HepG2 (cell line): ENCODE results near the gene CCNYL1. TPM values are rescaled to one million over a fixed set of nuclear protein-coding genes. Genes with fewer than 3 reads are reported as not detected.

Experiments
- ATAC-seq: fragments of 200-7000 bp; cut with Tn5 transposase; 3 replicates; pipeline ENCODE4 v1.9.1; 2020; ENCODE audit warnings: mild to moderate bottlenecking, moderate library complexity
- BruUV-seq: library from RNA; stranded (reverse); fragments of 400-500 nt; replicated peaks from 2 replicates; lab custom pipeline; 2021; lab: Mats Ljungman, UMichigan
- CTCF ChIA-PET: fragments of 300-600 bp; formaldehyde crosslinking; extraction: SDS; loops from one replicate; lab custom pipeline; 2021; ENCODE audit warnings: low total read pairs, inconsistent platforms, low intra/inter-chr PET ratio; lab: Yijun Ruan, JAX
- POLR2A ChIA-PET: fragments of 350-600 bp; sonication (Branson Sonifier 250); formaldehyde crosslinking; loops from one replicate; lab custom pipeline; 2020; ENCODE audit warnings: antibody characterized with exemption, inconsistent platforms; lab: Yijun Ruan, JAX
- DNase-seq: peaks from one replicate; pipeline ENCODE4 v3.0.0-alpha.2; 2015; ENCODE audit warnings: low spot score
- FAIRE-seq: peaks from 3 replicates; lab custom pipeline; 2011; peaks lifted over from hg19 to GRCh38; lab: Jason Lieb, UNC
- H2AFZ ChIP-seq: one replicate; pipeline ENCODE4 v1.6.1; 2011; ENCODE audit warnings: low read length, inconsistent platforms
- H3K27ac ChIP-seq: fragments of 300-600 bp; 3 replicates; pipeline ENCODE4 v1.8.0; 2011; ENCODE audit warnings: mixed run types, mild to moderate bottlenecking, mixed read lengths, low read length, inconsistent platforms; ENCODE audit not compliant: insufficient read depth; ENCODE audit errors: extremely low read length
- H3K27me3 ChIP-seq, 2 experiments: fragments of 200-600 bp in 1 of 2; 2 replicates in 1 of 2; 3 replicates in 1 of 2; pipeline versions ENCODE4 v1.6.0 to v1.8.0; 2011; ENCODE audit warnings: low read length in 2 of 2, mild to moderate bottlenecking in 2 of 2, moderate library complexity in 2 of 2, inconsistent platforms in 1 of 2; ENCODE audit not compliant: insufficient read depth in 2 of 2, control insufficient read depth in 1 of 2
- H3K36me3 ChIP-seq, 2 experiments: fragments of 200-600 bp in 1 of 2; replicated peaks in 1 of 2; 2 replicates in 1 of 2; 3 replicates in 1 of 2; pipeline versions ENCODE4 v1.5.1 to v1.8.0; 2011; ENCODE audit warnings: low read length in 2 of 2, inconsistent platforms in 1 of 2; ENCODE audit not compliant: insufficient read depth in 2 of 2, control insufficient read depth in 1 of 2
- H3K4me1 ChIP-seq: 2 replicates; pipeline ENCODE4 v1.5.1; 2012; ENCODE audit warnings: low read length, inconsistent platforms; ENCODE audit not compliant: insufficient read depth
- H3K4me2 ChIP-seq: 2 replicates; pipeline ENCODE4 v1.6.0; 2011; ENCODE audit warnings: low read depth, low read length, inconsistent platforms
- H3K4me3 ChIP-seq, 3 experiments: fragments of 200-600 bp in 1 of 3; sonication (generic), shearing (Covaris generic) in 1 of 3; replicated peaks in 1 of 3; 2 replicates each; pipeline ENCODE4 v1.5.1; 2011 to 2016; ENCODE audit warnings: low read length in 3 of 3, inconsistent platforms in 2 of 3, low read depth in 2 of 3, mild to moderate bottlenecking in 2 of 3, control low read depth in 1 of 3, mixed read lengths in 1 of 3; ENCODE audit not compliant: insufficient read depth in 1 of 3
- H3K79me2 ChIP-seq: one replicate; pipeline ENCODE4 v1.6.1; 2011; ENCODE audit warnings: low read length, inconsistent platforms; ENCODE audit not compliant: insufficient read depth
- H3K9ac ChIP-seq: 2 replicates; pipeline ENCODE4 v1.6.0; 2011; ENCODE audit warnings: mild to moderate bottlenecking, low read depth, low read length, inconsistent platforms; ENCODE audit not compliant: insufficient read depth
- H3K9me3 ChIP-seq: 2 replicates; pipeline ENCODE4 v1.5.1; 2012; ENCODE audit warnings: mild to moderate bottlenecking, low read length
- H4K20me1 ChIP-seq: 2 replicates; pipeline ENCODE4 v1.6.0; 2011; ENCODE audit warnings: inconsistent platforms, mild to moderate bottlenecking, low read length, moderate library complexity; ENCODE audit not compliant: insufficient read depth
- AHDC1 ChIP-seq: sonication (generic); formaldehyde crosslinking; IDR thresholded peaks from 2 replicates; pipeline ENCODE4 v1.5.1; 2020; ENCODE audit warnings: mild to moderate bottlenecking, missing genetic modification reagents, borderline replicate concordance
- CENPT ChIP-seq: sonication (generic); formaldehyde crosslinking; IDR thresholded peaks from 2 replicates; pipeline ENCODE4 v1.8.0; 2022; ENCODE audit warnings: low read depth, mild to moderate bottlenecking, moderate library complexity, missing genetic modification reagents
- CHD2 ChIP-seq: IDR thresholded peaks from 2 replicates; pipeline ENCODE4 v1.6.1; 2011; ENCODE audit warnings: low read depth, low read length, improper control_type of control experiment
- ZNF224 ChIP-seq: sonication (generic); formaldehyde crosslinking; IDR thresholded peaks from 2 replicates; pipeline ENCODE4 v1.5.0; 2020; ENCODE audit warnings: mild to moderate bottlenecking, missing genetic modification reagents
- ZNF770 ChIP-seq: sonication (generic); formaldehyde crosslinking; IDR thresholded peaks from 2 replicates; pipeline ENCODE4 v1.5.0; 2020; ENCODE audit warnings: mild to moderate bottlenecking, missing genetic modification reagents
- WGBS: methylation state at CpG from one replicate; pipeline ENCODE4 v1.1.6; 2017; ENCODE audit warnings: low lambda C conversion rate; 5-methylcytosine and 5-hydroxymethylcytosine counted together
- in situ Hi-C: cut with HindIII; loops from 2 replicates; pipeline ENCODE4 v1.10.0; 2017; ENCODE audit warnings: low pct_unique_long_range_greater_than_20kb; ENCODE audit not compliant: extremely low pct_ligation_motif_present
- intact Hi-C: fragments of 100-400 bp; cut with micrococcal nuclease; formaldehyde crosslinking; loops from one replicate; pipeline ENCODE4 v1.10.0; 2022; ENCODE audit not compliant: unreplicated experiment
- polyA plus RNA-seq, 8 experiments: library from polyadenylated mRNA; depleted of rRNA in 3 of 8; stranded (reverse) in 7 of 8; unstranded in 1 of 8; fragments of >200 nt; fragmentation: Illumina TruSeq in 4 of 8; extraction: Trizol in 4 of 8; gene quantifications; 2 replicates each; pipeline versions ENCODE4 v1.2.1 to v1.2.3, GENCODE V29; 2011 to 2016; ENCODE audit warnings: low read depth in 4 of 8, missing spikeins in 1 of 8, mixed read lengths in 1 of 8; ENCODE audit not compliant: insufficient read depth in 1 of 8
- total RNA-seq, 5 experiments: library from RNA; depleted of rRNA; stranded (reverse); fragments of >200 nt; fragmentation: Illumina TruSeq; extraction: Trizol; gene quantifications; 2 replicates each; pipeline ENCODE4 v1.2.3, GENCODE V29; 2016; ENCODE audit warnings: low read depth in 1 of 5
- TF ChIP-seq, protein P1 (sequence below): sonication (generic); formaldehyde crosslinking; IDR thresholded peaks from 2 replicates; pipeline ENCODE4 v1.8.1; 2022; ENCODE audit warnings: low read depth, mild to moderate bottlenecking, missing genetic modification reagents
- TF ChIP-seq, protein P2 (sequence below): sonication (generic); formaldehyde crosslinking; IDR thresholded peaks from 2 replicates; pipeline ENCODE4 v1.5.1; 2020; ENCODE audit warnings: missing genetic modification reagents, mild to moderate bottlenecking, borderline replicate concordance

The CCNYL1 gene
- total and polyA plus RNA-seq, 2 of the 13 experiments (the other 11 are each of a cell fraction or from before 2014, with no cell fraction given), result 12.5 to 16.2 TPM

- H3K36me3 ChIP-seq, result no peaks in the 10 kb centered on the region
- H3K4me3 ChIP-seq, result peak overlapping the region; percentile 5 to 47 (median 8); a peak in 5 of 6 replicates
- no peaks in the 10 kb centered on the region for H3K27me3 ChIP-seq
- H2AFZ ChIP-seq, result peak overlapping the region; percentile 55
- ATAC-seq, result peak; percentile 76
- no peaks in the 10 kb centered on the region for H3K9me3 ChIP-seq
- CTCF ChIA-PET, result no interaction called here
- BruUV-seq, result TSS peak; percentile 63
- peak overlapping the region; percentile 87 for H3K4me2 ChIP-seq
- POLR2A ChIA-PET, result interaction anchor here (0.7 to 8.1 kb wide), 21 partner anchors 9 to 174 kb away, joined by 3 to 138 read pairs (median 5); partner anchors contain the start of gene FZD5
- DNase-seq, result peak; percentile 87
- H3K4me1 ChIP-seq, result peaks cover 91% of the 10 kb centered on the region
- 0% methylated on average over 7 of the region's 8 CpGs for whole genome bisulfite sequencing
- H4K20me1 ChIP-seq, result no peaks in the 10 kb centered on the region
- no peaks in the 10 kb centered on the region for H3K79me2 ChIP-seq
- in situ Hi-C loops, result no loop called here
- H3K9ac ChIP-seq, result peak overlapping the region; percentile 62
- peak overlapping the region; percentile 84 for H3K27ac ChIP-seq
- peak; percentile 66 for FAIRE-seq
- intact Hi-C loops, result loop anchor here (1.0 to 2.0 kb wide), 4 partner anchors 16 to 74 kb away; no protein-coding TSS in a partner anchor
- TF ChIP-seq, protein P1, sequence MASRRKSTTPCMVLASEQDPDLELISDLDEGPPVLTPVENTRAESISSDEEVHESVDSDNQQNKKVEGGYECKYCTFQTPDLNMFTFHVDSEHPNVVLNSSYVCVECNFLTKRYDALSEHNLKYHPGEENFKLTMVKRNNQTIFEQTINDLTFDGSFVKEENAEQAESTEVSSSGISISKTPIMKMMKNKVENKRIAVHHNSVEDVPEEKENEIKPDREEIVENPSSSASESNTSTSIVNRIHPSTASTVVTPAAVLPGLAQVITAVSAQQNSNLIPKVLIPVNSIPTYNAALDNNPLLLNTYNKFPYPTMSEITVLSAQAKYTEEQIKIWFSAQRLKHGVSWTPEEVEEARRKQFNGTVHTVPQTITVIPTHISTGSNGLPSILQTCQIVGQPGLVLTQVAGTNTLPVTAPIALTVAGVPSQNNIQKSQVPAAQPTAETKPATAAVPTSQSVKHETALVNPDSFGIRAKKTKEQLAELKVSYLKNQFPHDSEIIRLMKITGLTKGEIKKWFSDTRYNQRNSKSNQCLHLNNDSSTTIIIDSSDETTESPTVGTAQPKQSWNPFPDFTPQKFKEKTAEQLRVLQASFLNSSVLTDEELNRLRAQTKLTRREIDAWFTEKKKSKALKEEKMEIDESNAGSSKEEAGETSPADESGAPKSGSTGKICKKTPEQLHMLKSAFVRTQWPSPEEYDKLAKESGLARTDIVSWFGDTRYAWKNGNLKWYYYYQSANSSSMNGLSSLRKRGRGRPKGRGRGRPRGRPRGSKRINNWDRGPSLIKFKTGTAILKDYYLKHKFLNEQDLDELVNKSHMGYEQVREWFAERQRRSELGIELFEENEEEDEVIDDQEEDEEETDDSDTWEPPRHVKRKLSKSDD (CRISPR knock-in tag), result no peak
- TF ChIP-seq, protein P2, sequence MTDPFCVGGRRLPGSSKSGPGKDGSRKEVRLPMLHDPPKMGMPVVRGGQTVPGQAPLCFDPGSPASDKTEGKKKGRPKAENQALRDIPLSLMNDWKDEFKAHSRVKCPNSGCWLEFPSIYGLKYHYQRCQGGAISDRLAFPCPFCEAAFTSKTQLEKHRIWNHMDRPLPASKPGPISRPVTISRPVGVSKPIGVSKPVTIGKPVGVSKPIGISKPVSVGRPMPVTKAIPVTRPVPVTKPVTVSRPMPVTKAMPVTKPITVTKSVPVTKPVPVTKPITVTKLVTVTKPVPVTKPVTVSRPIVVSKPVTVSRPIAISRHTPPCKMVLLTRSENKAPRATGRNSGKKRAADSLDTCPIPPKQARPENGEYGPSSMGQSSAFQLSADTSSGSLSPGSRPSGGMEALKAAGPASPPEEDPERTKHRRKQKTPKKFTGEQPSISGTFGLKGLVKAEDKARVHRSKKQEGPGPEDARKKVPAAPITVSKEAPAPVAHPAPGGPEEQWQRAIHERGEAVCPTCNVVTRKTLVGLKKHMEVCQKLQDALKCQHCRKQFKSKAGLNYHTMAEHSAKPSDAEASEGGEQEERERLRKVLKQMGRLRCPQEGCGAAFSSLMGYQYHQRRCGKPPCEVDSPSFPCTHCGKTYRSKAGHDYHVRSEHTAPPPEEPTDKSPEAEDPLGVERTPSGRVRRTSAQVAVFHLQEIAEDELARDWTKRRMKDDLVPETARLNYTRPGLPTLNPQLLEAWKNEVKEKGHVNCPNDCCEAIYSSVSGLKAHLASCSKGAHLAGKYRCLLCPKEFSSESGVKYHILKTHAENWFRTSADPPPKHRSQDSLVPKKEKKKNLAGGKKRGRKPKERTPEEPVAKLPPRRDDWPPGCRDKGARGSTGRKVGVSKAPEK, result peak; percentile 20; the same call in 1 of the 2 replicates
- TF ChIP-seq ZNF770 (CRISPR knock-in tag) (peak; percentile 46; the same call in 1 of the 2 replicates), ZNF224 (CRISPR knock-in tag) (0 out of 2 replicates have a peak, but pooled peaks have one; percentile 12), CENPT (CRISPR knock-in tag) (no peak), AHDC1 (CRISPR knock-in tag) (peak; percentile 38; the same call in 1 of the 2 replicates), CHD2 (no peak)
Measured at GRCh38 chr2:207796585-207797350, 85.3 kb downstream of the CCNYL1 start.
